Stimulated activated CD8-positive, alpha-beta memory T cell treated with anti-CD3 and anti-CD28 coated beads, Interleukin-4, amount 100 ng/mL, for 4 hours (primary cell): Measurements from ENCODE around the gene PSMG3.

Source experiments
- DNase-seq, 2 donors: peaks; one replicate each; pipeline ENCODE4 v3.0.0-alpha.2; 2020; ENCODE audit warnings: low read depth in 2 of 2, low spot score in 1 of 2

The PSMG3 gene

GRCh38 chr7:1569833-1570632, at the start of gene PSMG3:
Gene PSMG3 (minus strand): TSS chr7:1570032. CDS start chr7:1569339, 693 bp downstream.
- peak; percentile 69 to 79 for DNase-seq

GRCh38 chr7:1618475-1618874, 48.6 kb upstream of the PSMG3 start:
- no peak for DNase-seq

- DNase-seq, result no peak
Observed at GRCh38 chr7:1617957-1618356, 48.1 kb upstream of the PSMG3 start.

GRCh38 chr7:1616741-1617140, 46.9 kb upstream of the PSMG3 start:
- no peak for DNase-seq

- no peak for DNase-seq
Observed at GRCh38 chr7:1611708-1612241, 41.9 kb upstream of the PSMG3 start.

- DNase-seq, result no peak
Observed at GRCh38 chr7:1610678-1611302, 41.0 kb upstream of the PSMG3 start.

GRCh38 chr7:1610013-1610677, 40.3 kb upstream of the PSMG3 start:
- no peak for DNase-seq

GRCh38 chr7:1609023-1609422, 39.2 kb upstream of the PSMG3 start:
- DNase-seq, result no peak

- no peak for DNase-seq
Observed at GRCh38 chr7:1608318-1608717, 38.5 kb upstream of the PSMG3 start.

- no peak for DNase-seq
Observed at GRCh38 chr7:1607696-1608095, 37.9 kb upstream of the PSMG3 start.

GRCh38 chr7:1607001-1607400, 37.2 kb upstream of the PSMG3 start:
- DNase-seq, result no peak

GRCh38 chr7:1604383-1604782, 34.6 kb upstream of the PSMG3 start:
- DNase-seq, result no peak

GRCh38 chr7:1603346-1604225, 33.8 kb upstream of the PSMG3 start:
- DNase-seq, result no peak

- DNase-seq, result no peak
Observed at GRCh38 chr7:1602386-1602785, 32.6 kb upstream of the PSMG3 start.

- DNase-seq, result no peak
Observed at GRCh38 chr7:1601956-1602355, 32.1 kb upstream of the PSMG3 start.

GRCh38 chr7:1599640-1600395, 30.0 kb upstream of the PSMG3 start:
- no peak for DNase-seq

- DNase-seq, result no peak
Observed at GRCh38 chr7:1598961-1599639, 29.3 kb upstream of the PSMG3 start.

- no peak for DNase-seq
Observed at GRCh38 chr7:1598286-1598685, 28.5 kb upstream of the PSMG3 start.

- DNase-seq, result no peak
Observed at GRCh38 chr7:1597791-1598190, 28.0 kb upstream of the PSMG3 start.
